Measurements from ENCODE around the gene SNAPC4.
A peak's percentile ranks its signal among the peaks of the same experiment; 100 is the strongest.

SNAPC4 gene

GRCh38 chr9:136400038-136400834 lies at the start of gene SNAPC4:
TSS of gene SNAPC4 (minus strand) at chr9:136400170. CDS start at chr9:136398428, 1,742 bp downstream.
- DNase-seq = peak; percentile 92

- no peak for DNase-seq
Measured at GRCh38 chr9:136448655-136449054, 48.7 kb upstream of the SNAPC4 start.

GRCh38 chr9:136447173-136447778 lies 47.3 kb upstream of the SNAPC4 start:
- no peak for DNase-seq

- DNase-seq = no peak
Measured at GRCh38 chr9:136445799-136446198, 45.8 kb upstream of the SNAPC4 start.

GRCh38 chr9:136444102-136444501 lies 44.1 kb upstream of the SNAPC4 start:
- no peak for DNase-seq

- no peak for DNase-seq
Measured at GRCh38 chr9:136443687-136444086, 43.7 kb upstream of the SNAPC4 start.

- no peak for DNase-seq
Measured at GRCh38 chr9:136443087-136443486, 43.1 kb upstream of the SNAPC4 start.

GRCh38 chr9:136442265-136442664 lies 42.3 kb upstream of the SNAPC4 start:
- DNase-seq = no peak

- no peak for DNase-seq
Measured at GRCh38 chr9:136441681-136442245, 41.8 kb upstream of the SNAPC4 start.

- DNase-seq = no peak
Measured at GRCh38 chr9:136441191-136441680, 41.3 kb upstream of the SNAPC4 start.

GRCh38 chr9:136439481-136440408 lies 39.8 kb upstream of the SNAPC4 start, which contains the start of gene INPP5E:
TSS of gene INPP5E (minus strand) at chr9:136439845. CDS start at chr9:136439419, 426 bp downstream.
- peak; percentile 84 for DNase-seq

GRCh38 chr9:136438548-136439480 lies 38.8 kb upstream of the SNAPC4 start:
- peak; percentile 48 for DNase-seq

- DNase-seq = no peak
Measured at GRCh38 chr9:136437839-136438547, 38.0 kb upstream of the SNAPC4 start.

GRCh38 chr9:136437430-136437829 lies 37.5 kb upstream of the SNAPC4 start:
- DNase-seq = no peak

- no peak for DNase-seq
Measured at GRCh38 chr9:136436055-136436634, 36.2 kb upstream of the SNAPC4 start.

- no peak for DNase-seq
Measured at GRCh38 chr9:136434580-136435169, 34.7 kb upstream of the SNAPC4 start.

GRCh38 chr9:136433849-136434579 lies 34.0 kb upstream of the SNAPC4 start:
- no peak for DNase-seq

GRCh38 chr9:136433043-136433715 lies 33.2 kb upstream of the SNAPC4 start:
- no peak for DNase-seq

GRCh38 chr9:136432591-136432990 lies 32.6 kb upstream of the SNAPC4 start:
- DNase-seq = no peak

Data from femur (tissue), 1 donor.